ENCODE measurements around the gene PDE3A. TPM values are rescaled to one million over a fixed set of nuclear protein-coding genes. Genes with fewer than 3 reads are reported as not detected.

Gene PDE3A
- total RNA-seq, 1 donor from 2014 or later, result under 0.01 TPM

DNA sequence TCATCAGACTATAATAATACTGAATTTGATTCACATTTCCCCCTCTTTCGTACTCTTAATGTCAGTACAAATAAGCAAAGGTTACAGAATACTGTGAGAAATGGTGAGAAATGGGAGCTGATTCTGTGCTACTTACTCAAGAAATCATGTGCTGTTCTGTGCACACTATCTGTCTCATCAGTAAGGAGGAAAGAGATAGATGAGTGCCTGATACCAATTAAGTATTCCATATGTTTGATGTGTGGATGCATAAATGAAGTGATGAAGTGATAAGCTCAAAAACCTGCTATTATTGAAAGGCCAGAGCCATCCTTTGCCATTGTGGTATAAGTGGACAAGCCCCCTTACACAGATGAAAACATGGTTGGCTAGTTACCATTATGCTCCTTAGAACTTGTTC, 127.7 kb downstream of the PDE3A start:
- Histone ChIP-seq H3K36me3 (ENCODE audit: control insufficient read depth, insufficient read depth, low read length) (no peaks in the 10 kb centered on the region), H3K4me3 (ENCODE audit: low read depth, low read length) (no peak overlapping the region), H3K27me3 (ENCODE audit: control insufficient read depth, insufficient read depth, low read length) (no peaks in the 10 kb centered on the region)
- DNase-seq (ENCODE audit: low read depth), result no peak
- no peak for FAIRE-seq
- TF ChIP-seq CTCF (IDR thresholded peaks at IDR 0.05; ENCODE audit: insufficient read depth, low read length, severe bottlenecking), result no peak

- DNase-seq (ENCODE audit: low read depth) (no peak), FAIRE-seq (no peak)
- no peaks in the 10 kb centered on the region for H3K36me3 ChIP-seq (ENCODE audit: control insufficient read depth, insufficient read depth, low read length)
- no peak overlapping the region for H3K4me3 ChIP-seq (ENCODE audit: low read depth, low read length)
- no peak for TF ChIP-seq CTCF (IDR thresholded peaks at IDR 0.05; ENCODE audit: insufficient read depth, low read length, severe bottlenecking)
- no peaks in the 10 kb centered on the region for H3K27me3 ChIP-seq (ENCODE audit: control insufficient read depth, insufficient read depth, low read length)
Measured at GRCh38 chr12:20497707-20498106, 129.4 kb downstream of the PDE3A start.

GRCh38 chr12:20501958-20502357, 133.6 kb downstream of the PDE3A start:
- no peak for FAIRE-seq
- DNase-seq (ENCODE audit: low read depth), result no peak
- no peak overlapping the region for H3K4me3 ChIP-seq (ENCODE audit: low read depth, low read length)
- no peak for TF ChIP-seq CTCF (IDR thresholded peaks at IDR 0.05; ENCODE audit: insufficient read depth, low read length, severe bottlenecking)
- H3K36me3 ChIP-seq (ENCODE audit: control insufficient read depth, insufficient read depth, low read length), result no peaks in the 10 kb centered on the region
- H3K27me3 ChIP-seq (ENCODE audit: control insufficient read depth, insufficient read depth, low read length), result no peaks in the 10 kb centered on the region

GRCh38 chr12:20503858-20504257, 135.5 kb downstream of the PDE3A start:
- no peak for FAIRE-seq
- no peak for TF ChIP-seq CTCF (IDR thresholded peaks at IDR 0.05; ENCODE audit: insufficient read depth, low read length, severe bottlenecking)
- DNase-seq (ENCODE audit: low read depth), result no peak
- Histone ChIP-seq H3K36me3 (ENCODE audit: control insufficient read depth, insufficient read depth, low read length) (no peaks in the 10 kb centered on the region), H3K4me3 (ENCODE audit: low read depth, low read length) (no peak overlapping the region), H3K27me3 (ENCODE audit: control insufficient read depth, insufficient read depth, low read length) (no peaks in the 10 kb centered on the region)

- TF ChIP-seq CTCF (IDR thresholded peaks at IDR 0.05; ENCODE audit: insufficient read depth, low read length, severe bottlenecking), result no peak
- FAIRE-seq, result no peak
- no peak for DNase-seq (ENCODE audit: low read depth)
- no peaks in the 10 kb centered on the region for H3K36me3 ChIP-seq (ENCODE audit: control insufficient read depth, insufficient read depth, low read length)
- no peak overlapping the region for H3K4me3 ChIP-seq (ENCODE audit: low read depth, low read length)
- H3K27me3 ChIP-seq (ENCODE audit: control insufficient read depth, insufficient read depth, low read length), result no peaks in the 10 kb centered on the region
Measured at GRCh38 chr12:20505056-20505455, 136.7 kb downstream of the PDE3A start.

DNA sequence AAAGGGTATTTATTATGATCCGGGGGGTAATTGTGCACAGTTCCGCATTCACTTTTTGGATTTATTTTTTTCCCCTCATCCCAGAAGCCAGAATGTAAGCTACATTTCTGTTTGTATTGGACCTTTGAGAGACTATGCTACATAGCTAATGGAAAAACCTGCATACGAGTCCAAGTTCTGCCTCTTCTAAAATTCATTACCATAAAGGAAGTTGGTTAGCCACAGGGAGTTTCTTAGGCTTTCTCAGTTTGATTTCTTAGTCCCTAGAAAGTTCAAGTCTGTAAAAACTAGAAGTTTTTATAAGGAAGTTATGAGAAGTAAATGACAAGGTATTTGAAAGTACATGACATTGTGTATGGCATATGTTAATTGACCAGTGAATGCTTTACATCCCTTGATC, 138.7 kb downstream of the PDE3A start:
- FAIRE-seq, result no peak
- TF ChIP-seq CTCF (IDR thresholded peaks at IDR 0.05; ENCODE audit: insufficient read depth, low read length, severe bottlenecking), result no peak
- DNase-seq (ENCODE audit: low read depth), result no peak
- no peaks in the 10 kb centered on the region for H3K27me3 ChIP-seq (ENCODE audit: control insufficient read depth, insufficient read depth, low read length)
- H3K36me3 ChIP-seq (ENCODE audit: control insufficient read depth, insufficient read depth, low read length), result no peaks in the 10 kb centered on the region
- no peak overlapping the region for H3K4me3 ChIP-seq (ENCODE audit: low read depth, low read length)

All from bronchial epithelial cell (primary cell).